ENCODE measurements around the gene SLC38A11.

The SLC38A11 gene

DNA sequence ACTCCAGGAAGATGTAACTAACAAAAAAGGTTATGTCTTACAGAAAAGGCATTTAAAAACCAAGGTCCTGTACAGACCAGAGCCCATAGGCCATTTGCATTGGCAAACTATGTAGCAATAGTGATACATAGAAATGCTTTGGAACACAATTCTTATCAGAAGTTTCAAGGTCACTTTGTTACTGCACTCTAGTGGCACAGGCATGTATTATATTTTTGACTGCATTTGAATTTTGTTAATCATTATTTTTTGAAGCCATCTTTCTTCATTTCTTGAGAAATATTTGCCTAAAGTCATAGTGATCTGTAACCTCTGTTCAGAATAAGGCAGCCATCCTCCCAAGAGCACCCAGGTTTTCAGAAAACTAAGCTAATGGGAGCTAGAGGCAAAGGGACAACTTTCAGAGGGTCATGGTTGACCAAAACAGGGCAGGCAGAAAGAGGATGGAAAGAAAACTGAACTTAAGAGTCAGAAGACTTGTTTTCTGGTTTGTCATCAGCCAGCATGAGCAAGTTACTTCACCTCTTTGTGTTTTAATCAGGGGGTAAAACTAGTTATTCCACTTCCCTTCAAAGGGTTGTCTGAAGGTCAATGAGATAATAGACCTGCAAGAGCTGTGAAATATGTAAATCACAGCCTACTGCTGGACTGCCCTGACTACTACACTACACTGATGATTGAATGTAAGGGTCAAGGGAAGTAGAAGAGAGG lies 41.5 kb downstream of the SLC38A11 start:
- DNase-seq = no peak

DNA sequence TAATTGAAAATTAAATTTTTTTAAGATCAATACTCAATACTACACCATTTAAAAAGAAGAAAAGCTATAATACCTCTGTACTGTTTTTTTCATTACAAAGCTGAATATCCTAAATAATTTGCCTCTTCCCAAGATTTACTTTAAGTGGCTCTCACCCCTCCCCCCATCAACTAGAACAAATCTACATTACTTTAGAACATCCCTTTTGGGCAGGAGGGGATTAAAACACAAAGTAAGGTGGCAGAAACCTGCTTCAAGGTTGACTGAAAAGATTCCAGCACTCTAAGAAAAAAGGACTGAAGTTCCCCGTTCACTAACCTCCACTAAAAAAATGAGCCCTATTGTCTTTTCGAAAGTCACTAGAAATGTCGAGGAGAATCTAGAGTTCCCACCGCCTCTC lies 42.3 kb downstream of the SLC38A11 start:
- DNase-seq = no peak

DNA sequence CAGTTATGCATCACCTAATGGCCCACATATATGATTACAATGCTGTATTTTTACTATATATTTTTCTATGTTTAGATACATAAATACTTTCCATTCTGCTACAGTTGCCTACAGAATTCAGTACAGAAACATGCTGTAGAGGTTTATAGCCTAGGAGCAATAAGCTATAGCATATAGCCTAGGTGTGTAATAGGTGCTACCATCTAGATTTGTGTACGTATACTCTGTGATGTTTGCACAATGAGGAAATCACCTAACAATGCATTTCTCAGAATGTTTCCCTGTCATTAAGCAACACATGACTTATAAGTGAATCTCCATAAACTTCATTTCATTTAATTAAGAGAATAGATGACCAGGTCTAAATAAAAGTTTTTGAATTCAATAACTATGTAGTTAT lies 43.5 kb downstream of the SLC38A11 start:
- no peak for DNase-seq

DNA sequence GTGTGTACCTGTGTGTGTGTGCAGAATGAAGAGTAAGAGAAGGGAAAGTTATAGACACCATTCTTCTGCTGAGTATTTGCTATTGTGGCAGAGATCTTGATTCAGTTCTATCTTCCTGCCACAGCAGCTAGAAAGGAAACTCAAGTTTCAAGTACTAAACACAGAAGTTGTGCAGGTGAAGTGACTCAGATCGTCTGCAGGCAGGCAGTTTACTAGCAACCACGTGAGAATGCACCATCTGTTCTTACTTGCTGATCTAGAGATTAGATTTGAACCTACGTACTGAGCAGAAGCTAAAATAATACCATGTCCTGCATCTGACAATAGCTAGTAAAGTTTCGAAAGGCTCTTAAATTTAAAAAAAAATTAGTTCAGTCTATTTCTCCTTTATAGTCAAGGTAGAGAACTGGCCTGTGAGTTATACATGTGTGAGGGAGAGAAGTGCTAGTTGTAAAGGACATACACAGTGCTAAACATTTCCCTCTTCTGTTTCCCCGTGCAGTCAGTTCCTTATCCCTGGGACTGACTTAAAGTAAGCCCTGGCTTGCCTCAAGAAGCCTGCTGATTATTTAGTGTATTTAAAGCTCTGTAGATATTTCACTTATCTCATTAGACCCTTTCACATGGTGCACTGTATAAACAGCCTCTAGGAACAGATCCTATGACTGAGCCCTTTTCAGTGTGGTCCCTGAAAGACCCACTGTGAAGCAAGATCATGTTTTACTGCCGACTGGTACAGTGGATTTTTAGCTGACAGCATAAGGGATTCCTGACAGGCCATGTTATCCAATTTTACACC lies 45.0 kb downstream of the SLC38A11 start:
- no peak for DNase-seq

DNA sequence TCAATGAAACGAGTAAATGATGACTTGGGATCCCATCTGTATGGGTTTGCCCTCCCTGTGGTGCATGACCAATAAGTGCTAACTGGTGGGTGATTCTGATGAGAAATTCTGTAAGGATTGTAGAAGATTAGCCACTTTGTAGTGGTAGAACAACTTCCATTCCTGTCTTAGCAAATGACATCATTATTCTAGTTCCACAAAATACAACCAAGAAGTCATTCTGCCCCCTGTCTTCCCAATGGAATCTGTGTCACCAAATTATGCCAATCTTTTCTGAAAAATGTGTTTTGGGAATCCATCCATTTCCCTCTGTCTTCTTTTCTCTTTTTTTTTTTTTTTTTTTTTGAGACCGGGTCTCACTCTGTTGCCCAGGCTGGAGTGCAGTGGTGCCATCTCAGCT lies 48.4 kb downstream of the SLC38A11 start:
- no peak for DNase-seq

DNA sequence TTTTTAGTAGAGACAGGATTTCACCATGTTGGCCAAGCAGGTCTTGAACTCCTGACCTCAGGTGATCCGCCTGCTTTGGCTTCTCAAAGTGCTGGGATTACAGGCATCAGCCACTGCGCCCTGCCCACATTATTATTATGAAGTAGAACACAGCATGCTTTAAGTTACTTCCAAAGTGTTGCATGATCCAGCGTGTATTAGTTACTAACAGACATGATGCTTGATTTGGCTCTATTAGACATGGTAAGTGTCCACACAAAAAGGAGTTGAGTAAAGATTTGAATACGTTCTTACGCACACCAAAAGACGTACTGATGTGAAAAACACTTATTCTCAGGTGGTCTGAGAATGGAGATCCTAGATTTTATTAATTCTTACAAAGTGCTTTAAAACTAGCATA lies 50.0 kb downstream of the SLC38A11 start:
- DNase-seq = no peak

DNA sequence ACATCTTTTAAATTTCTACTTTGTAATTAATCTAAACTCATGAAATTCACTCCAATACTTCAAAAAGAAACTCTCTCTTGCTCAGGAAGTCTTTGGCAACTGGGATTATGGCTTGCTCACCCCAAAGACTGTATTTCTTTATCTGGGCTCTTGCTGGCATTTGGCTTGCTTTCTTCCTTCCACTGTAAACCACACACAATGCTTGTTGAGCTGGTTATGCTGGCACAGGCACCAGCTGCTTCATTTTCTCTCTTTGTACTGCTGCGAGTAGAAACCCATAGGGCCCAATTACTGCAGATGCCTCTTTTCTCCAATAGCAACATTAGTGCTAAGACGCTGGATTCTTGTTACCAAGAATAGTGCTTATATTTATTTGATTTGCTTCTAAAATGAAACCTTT lies 51.4 kb downstream of the SLC38A11 start:
- no peak for DNase-seq

DNA sequence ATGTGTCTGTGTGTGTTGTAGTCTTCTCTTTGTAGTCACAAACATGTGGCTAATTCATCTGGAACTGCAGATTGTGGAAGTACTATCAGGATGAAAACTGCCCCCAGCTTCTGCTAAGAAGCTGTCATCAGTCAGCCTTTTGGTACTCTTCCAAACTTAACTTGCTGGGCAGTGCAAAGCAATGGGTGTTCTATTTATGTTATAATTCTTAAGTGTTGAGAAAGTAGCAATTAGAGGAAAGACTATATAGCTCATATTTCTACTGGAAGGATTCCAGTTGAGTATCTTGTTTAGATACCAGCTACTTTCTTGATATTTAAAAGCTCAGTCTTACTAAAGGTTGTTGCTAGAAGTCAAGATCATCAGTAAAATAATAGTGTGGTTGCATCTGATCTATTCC lies 52.1 kb downstream of the SLC38A11 start:
- DNase-seq = no peak

DNA sequence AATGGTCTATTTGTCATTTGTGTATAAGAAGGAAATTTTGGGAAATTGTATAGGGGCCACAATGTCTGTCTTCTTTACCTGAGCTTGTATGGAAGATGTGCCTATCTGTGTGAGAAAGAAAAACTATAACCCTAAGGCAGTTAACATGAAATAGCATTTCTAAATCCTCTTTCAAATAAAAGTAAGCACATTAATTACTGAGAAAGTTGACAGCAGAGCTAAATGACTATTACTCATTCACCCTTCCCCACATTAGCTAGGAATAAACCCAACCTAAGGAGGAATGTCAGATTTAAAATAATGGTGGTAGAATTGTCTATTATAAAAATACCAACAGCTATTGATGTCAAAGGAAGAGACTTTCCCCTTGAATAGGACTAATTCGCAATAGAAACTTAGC lies 56.2 kb downstream of the SLC38A11 start:
- DNase-seq = no peak

DNA sequence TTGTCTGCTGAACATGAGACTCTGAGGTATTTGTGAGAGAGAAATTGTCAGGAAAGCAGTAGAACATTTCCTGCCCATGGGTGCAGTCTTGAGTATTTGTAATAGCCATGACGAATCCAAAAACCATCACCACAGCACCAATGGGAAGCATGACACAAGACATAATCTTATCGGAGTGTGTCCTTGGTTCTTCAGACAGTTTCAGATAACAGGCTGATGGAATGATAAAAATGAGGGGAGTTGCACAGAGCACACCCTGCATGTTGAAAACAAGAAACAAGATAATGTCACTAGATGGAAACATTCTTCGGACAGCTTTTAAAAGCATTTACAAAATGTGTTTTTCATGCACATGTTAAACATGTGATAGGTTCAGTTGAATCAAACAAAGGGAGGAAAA lies 56.9 kb downstream of the SLC38A11 start:
- DNase-seq = no peak

DNA sequence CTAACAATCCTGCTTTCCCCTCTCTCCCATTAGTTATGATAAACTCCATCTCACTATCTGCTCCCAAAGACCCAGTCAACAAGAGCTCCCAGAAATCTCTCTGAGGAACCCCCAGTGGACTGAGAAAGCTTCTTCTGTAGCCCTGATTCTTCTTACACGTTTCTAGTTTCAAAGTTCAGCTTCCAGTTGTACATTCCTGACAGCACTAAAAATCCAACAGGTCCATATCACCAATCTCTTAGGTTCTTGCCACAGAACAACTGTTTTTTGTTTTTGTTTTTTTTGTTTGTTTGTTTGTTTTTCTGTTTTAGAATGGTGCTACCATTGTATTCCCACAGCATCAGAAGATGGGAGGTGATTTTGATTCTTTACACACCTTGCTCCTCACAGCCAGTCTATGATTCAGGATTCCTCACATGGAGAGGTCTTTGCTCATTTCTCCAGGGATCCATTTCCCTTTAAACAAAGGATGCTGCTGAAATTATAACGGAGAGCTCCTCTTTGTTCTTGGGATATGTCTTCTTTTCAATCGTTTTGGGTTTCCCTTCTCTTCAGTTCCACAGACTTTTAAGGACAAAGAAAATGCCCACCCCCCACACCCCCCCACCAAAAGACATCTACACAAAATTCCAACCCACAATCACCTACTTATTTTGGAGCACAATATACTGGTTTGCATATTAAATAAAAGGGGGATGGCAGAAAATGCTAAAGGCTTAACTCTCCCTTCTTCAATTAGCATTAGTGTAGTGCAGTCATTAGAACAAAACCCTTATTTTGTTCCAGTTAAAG lies 57.7 kb downstream of the SLC38A11 start:
- no peak for DNase-seq

DNA sequence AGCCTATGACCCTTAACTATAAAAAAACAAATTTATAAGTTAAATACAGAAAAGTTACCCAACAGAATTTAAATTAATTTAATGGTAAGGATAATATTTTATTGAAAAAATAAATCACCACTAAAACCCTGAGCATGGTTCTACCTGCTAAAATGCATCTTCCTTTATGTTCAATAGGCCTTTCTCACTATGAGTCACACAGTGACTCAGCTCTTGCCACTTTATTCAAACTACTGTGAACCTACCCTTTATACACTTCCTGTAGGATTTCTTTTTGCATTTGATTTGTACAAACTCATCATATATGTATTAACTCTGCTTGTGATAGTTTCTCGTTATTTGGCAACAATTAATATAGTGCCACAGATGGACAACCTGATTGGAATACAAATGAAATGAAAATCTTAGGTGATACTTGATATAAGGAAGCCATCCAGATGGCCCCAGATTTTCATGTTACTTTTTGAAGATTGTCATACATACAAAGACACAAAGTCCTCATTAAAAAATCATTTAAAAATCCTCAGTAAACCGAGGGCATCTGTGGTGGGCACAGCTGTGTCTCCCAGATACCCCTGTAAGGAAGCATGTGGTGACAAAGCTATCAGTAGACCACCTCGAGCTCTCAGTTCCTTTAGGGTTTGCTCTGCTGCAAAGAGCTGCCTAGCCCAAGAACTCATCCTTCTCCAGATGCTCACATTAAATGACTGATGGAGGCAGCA lies 58.5 kb downstream of the SLC38A11 start:
- no peak for DNase-seq

DNA sequence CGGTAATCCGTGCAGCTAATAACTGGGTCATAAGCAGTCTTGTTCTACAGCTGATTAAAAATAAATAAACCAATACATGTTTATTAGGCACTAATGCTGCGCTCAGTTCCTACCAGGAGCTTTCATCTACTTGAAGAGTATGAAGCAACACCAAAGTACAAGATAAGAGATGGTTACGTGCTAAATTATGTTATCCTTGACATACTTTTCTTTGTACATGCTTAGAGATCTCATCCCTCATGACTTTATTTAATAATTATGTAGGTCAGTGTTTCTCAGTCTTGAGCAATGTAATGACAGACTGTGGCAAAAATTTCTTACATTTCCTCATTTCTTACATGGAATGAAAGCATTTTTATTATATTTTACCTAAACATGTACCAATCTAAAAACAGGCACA lies 59.1 kb downstream of the SLC38A11 start:
- no peak for DNase-seq

DNA sequence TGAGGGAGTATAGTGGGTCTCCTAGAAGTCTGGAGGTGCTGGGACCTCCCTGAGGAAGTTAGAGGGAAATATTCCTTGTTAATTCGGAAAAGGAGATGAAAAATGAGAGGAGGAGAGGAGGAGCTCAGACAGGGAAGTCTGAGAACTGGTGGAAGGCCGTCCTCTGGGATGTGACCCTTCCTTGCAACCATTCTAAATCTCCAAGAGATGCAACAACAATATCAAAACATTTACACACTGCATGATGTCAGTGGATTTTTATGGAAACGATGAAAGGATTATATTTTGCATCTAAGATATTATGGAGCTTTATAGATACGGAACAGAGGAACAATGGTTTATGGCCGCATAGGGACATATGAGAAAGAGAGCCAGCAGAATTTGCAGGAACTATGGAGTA lies 63.9 kb downstream of the SLC38A11 start:
- no peak for DNase-seq

DNA sequence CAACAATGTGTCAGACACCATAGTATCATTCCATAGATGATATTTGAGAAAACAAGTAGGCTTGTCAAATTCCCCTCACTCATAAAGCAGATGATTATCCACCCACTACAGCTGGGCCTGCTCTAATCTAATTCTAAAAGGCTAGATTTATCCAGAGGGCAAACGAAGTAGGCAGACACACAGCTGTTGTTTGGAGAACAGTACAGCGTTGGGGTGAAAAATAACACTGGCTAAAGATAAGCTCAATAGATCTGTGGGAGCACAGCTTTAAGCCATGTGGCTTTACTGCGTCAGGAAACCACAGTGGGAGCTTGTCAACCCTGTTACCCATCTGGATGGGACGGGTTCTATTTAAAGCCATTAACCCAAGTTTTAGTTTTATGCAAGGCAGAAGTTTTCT lies 64.8 kb downstream of the SLC38A11 start:
- no peak for DNase-seq

DNA sequence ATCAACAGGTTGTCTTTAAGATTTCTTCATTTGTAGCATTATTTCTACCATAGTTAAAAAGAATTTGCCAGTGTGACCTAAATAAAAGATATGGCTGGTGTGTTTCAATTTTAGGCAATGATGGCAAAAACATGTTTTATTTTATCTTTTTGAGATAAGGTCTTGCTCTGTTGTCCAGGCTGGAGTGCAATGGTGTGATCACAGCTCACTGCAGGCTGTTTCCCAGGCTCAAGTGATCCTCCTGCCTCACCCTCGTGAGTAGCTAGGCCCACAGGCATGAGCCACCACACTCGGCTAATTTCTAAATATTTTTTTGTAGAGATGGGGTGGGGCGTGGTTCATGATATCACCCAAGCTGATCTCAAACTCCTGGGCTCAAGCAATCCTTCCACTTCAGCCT lies 66.7 kb downstream of the SLC38A11 start:
- DNase-seq = no peak

DNA sequence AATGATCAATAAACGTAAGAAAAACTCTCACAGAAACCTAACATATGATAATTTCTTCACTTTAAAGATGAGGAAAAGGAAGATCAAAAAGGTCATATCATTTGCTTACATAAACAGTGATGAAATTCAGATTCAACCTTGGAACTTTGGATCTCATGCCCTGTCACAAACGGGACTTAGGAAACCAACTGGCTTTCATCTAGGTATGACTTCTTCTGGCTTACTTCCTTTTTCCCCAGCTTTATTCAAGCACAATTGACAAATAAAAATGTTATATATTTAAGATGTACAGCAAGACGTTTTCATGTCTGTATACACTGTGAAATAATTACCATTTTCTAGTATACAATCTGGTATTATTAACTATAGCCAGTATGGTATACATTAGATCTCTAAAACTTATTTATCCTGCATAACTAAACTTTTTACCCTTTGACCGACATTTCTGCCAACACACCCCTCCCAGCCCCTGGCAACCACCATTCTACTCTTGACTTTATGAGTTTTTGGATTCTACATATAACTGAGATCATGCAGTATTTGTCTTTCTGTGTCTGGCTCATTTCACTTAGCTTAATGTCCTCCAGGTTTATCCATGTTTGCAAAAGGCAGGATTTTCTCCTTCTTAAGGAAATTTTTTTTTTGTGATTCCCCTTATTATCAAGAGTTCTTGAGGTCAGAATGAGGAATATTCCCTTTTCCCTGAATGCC lies 67.7 kb downstream of the SLC38A11 start:
- DNase-seq = no peak

DNA sequence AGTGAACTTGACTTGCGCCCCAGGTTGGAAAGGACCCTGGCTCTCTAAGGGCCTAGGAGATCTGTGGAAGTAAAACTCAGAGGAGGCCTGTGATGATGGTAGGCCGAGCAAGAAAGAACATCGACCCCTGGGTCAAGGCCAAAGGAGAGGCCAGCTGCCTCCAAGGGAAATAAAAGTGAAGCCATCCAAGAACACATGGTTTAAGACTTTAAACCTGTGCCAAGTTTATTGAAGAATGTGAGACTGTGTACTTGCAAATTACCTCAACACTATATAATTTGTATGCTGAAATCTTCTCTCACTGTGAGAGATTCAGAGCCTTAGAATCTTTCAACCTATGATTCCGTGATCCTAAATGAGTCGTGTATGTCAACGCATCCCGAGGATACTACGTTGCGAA lies 73.0 kb downstream of the SLC38A11 start:
- no peak for DNase-seq

DNA sequence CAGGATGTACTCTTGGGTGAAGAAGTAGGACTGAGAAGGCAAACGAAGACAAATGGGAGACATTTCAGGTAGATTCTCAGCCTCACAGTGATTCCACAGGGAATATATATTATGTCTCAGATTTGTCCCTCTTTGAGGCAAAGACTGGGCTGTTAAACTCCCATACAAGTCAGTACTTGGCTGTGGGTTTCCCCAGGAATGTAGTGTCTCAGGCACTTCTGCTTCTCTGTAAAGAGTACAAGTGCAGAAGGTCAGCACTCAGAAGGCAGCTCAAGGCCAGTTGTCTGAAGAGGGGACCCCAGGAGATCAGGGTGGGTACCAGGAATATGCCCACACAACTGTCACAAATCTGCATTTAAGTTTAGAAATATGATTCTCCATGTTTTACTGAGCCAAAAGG lies 73.8 kb downstream of the SLC38A11 start:
- no peak for DNase-seq

DNA sequence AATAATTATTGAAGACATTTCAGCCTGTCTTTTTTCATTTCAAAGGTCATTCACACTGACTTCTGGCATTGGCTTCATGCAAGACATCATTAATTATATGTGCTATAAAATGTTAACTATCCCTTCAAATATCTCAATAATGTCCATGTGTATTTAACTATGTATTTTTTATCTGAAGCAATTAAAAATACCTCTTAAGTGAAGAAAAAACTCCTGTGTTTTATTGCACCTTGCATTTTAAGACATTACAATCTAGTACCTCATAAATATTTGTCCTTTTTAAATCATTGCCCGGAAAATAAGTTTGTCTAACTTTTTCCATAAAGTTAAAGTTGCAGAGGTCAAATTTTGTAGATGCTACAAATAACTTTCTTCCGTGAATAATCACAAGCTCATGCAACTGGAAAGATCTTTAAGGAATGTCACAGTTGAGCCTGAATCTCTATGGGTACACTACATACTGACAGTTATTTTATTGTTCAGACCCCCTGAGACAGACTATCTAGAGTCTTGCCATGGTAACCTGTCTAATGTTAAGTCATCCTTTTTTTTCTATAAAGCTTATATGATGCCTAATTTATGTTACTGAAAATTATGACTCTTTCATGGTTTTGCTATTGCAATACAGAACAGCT lies 75.3 kb downstream of the SLC38A11 start:
- DNase-seq = no peak

DNA sequence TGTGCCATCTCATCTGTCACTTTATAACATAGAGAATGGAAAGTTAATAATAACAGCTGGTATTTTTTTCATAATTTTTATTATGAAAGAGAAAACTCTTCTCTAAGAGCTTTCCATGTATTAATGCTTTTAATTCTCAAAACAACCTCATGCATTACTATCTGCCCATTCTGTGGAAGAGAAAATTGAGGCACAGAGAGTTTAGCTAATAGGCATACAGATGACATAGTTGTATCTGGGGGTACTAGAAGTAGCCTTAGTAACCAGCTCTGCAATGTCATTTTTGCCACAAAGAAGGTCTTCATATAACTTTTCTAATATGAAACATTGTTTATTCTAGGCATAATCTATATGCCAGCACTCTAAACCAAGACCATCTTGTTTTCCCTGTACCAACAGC lies 77.4 kb downstream of the SLC38A11 start:
- DNase-seq = no peak

DNA sequence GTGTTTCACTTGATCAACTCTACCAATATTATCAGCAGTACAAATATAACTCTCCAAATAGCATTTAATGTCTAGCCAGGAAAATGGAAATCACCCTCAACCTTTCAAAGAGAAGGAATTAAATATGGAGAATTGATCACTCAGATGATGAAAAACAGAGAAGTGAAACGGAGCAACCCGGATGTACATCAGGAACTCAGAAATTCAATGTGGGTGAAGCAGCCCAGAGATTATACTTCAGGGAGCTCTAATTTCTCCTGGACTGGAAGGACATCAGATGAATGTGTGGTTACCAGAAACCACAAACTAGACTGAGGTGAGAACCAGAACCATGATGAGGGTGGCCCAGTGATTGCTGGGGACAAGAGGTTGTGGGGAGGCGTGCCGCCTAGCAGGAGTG lies 78.2 kb downstream of the SLC38A11 start:
- no peak for DNase-seq
